HG02588 (cell line): Measurements from ENCODE around the gene PARP15.
A peak's percentile ranks its signal among the peaks of the same experiment; 100 is the strongest.
"Not testable (repeated sequence)": the region's sequence is repeated elsewhere in the genome, so short reads cannot be mapped to it uniquely, and the experiment has no call there.

Experiments used
- ATAC-seq: cut with Tn5 transposase; IDR thresholded peaks from one replicate; pipeline ENCODE4 v1.9.1; 2021; ENCODE audit warnings: mild to moderate bottlenecking, moderate library complexity; ENCODE audit not compliant: unreplicated experiment

PARP15 gene

GRCh38 chr3:122577409-122578031 is at the start of gene PARP15:
Gene PARP15 (plus strand): TSS chr3:122577650. CDS start chr3:122577668, 18 bp downstream.
- ATAC-seq: no peak

GRCh38 chr3:122530164-122530563 is 47.3 kb upstream of the PARP15 start:
- ATAC-seq: no peak

GRCh38 chr3:122533480-122533879 is 44.0 kb upstream of the PARP15 start:
- no peak for ATAC-seq

GRCh38 chr3:122533931-122534334 is 43.5 kb upstream of the PARP15 start:
- ATAC-seq: peak; percentile 99

- ATAC-seq: no peak
Measured at GRCh38 chr3:122535964-122536631, 41.4 kb upstream of the PARP15 start.

- ATAC-seq: no peak
Measured at GRCh38 chr3:122536632-122537001, 40.8 kb upstream of the PARP15 start.

GRCh38 chr3:122538956-122539490 is 38.4 kb upstream of the PARP15 start:
- no peak for ATAC-seq

- no peak for ATAC-seq
Measured at GRCh38 chr3:122546151-122546550, 31.3 kb upstream of the PARP15 start.

GRCh38 chr3:122548076-122548475 is 29.4 kb upstream of the PARP15 start:
- ATAC-seq: no peak

GRCh38 chr3:122548619-122549018 is 28.8 kb upstream of the PARP15 start:
- no peak for ATAC-seq

GRCh38 chr3:122553171-122553570 is 24.3 kb upstream of the PARP15 start:
- ATAC-seq: no peak

GRCh38 chr3:122555275-122556071 is 22.0 kb upstream of the PARP15 start:
- no peak for ATAC-seq

- ATAC-seq: no peak
Measured at GRCh38 chr3:122557356-122557755, 20.1 kb upstream of the PARP15 start.

GRCh38 chr3:122558605-122559004 is 18.8 kb upstream of the PARP15 start:
- no peak for ATAC-seq

- no peak for ATAC-seq
Measured at GRCh38 chr3:122559906-122560305, 17.5 kb upstream of the PARP15 start.

- ATAC-seq: no peak
Measured at GRCh38 chr3:122560680-122561079, 16.8 kb upstream of the PARP15 start.

- no peak for ATAC-seq
Measured at GRCh38 chr3:122562923-122563716, 14.3 kb upstream of the PARP15 start.

- peak; percentile 6 for ATAC-seq
Measured at GRCh38 chr3:122563717-122564025, 13.8 kb upstream of the PARP15 start.

GRCh38 chr3:122564155-122564912 is 13.1 kb upstream of the PARP15 start, which contains the start of the genes DTX3L and PARP9:
Gene DTX3L (plus strand): TSS chr3:122564338. CDS start chr3:122564427, 89 bp downstream.
Gene PARP9 (minus strand): TSS chr3:122564300. CDS start chr3:122559620, 4,680 bp downstream.
- peak; percentile 66 for ATAC-seq

- not testable (repeated sequence) for ATAC-seq
Measured at GRCh38 chr3:122568131-122568530, 9.3 kb upstream of the PARP15 start.
